HepG2 (cell line): ENCODE measurements around the gene MYCBP2. TPM values are rescaled to one million over a fixed set of nuclear protein-coding genes. Genes with fewer than 3 reads are reported as not detected.

Experiments
- ATAC-seq: fragments of 200-7000 bp; cut with Tn5 transposase; 3 replicates; pipeline ENCODE4 v1.9.1; 2020; ENCODE audit warnings: mild to moderate bottlenecking, moderate library complexity
- BruUV-seq: library from RNA; stranded (reverse); fragments of 400-500 nt; replicated peaks from 2 replicates; lab custom pipeline; 2021; lab: Mats Ljungman, UMichigan
- CTCF ChIA-PET: fragments of 300-600 bp; formaldehyde crosslinking; extraction: SDS; loops from one replicate; lab custom pipeline; 2021; ENCODE audit warnings: low total read pairs, inconsistent platforms, low intra/inter-chr PET ratio; lab: Yijun Ruan, JAX
- POLR2A ChIA-PET: fragments of 350-600 bp; sonication (Branson Sonifier 250); formaldehyde crosslinking; loops from one replicate; lab custom pipeline; 2020; ENCODE audit warnings: antibody characterized with exemption, inconsistent platforms; lab: Yijun Ruan, JAX
- DNase-seq: peaks from one replicate; pipeline ENCODE4 v3.0.0-alpha.2; 2015; ENCODE audit warnings: low spot score
- FAIRE-seq: peaks from 3 replicates; lab custom pipeline; 2011; peaks lifted over from hg19 to GRCh38; lab: Jason Lieb, UNC
- H2AFZ ChIP-seq: one replicate; pipeline ENCODE4 v1.6.1; 2011; ENCODE audit warnings: low read length, inconsistent platforms
- H3K27ac ChIP-seq: fragments of 300-600 bp; 3 replicates; pipeline ENCODE4 v1.8.0; 2011; ENCODE audit warnings: mixed run types, mild to moderate bottlenecking, mixed read lengths, low read length, inconsistent platforms; ENCODE audit not compliant: insufficient read depth; ENCODE audit errors: extremely low read length
- H3K27me3 ChIP-seq, 2 experiments: fragments of 200-600 bp in 1 of 2; 2 replicates in 1 of 2; 3 replicates in 1 of 2; pipeline versions ENCODE4 v1.6.0 to v1.8.0; 2011; ENCODE audit warnings: low read length in 2 of 2, mild to moderate bottlenecking in 2 of 2, moderate library complexity in 2 of 2, inconsistent platforms in 1 of 2; ENCODE audit not compliant: insufficient read depth in 2 of 2, control insufficient read depth in 1 of 2
- H3K36me3 ChIP-seq, 2 experiments: fragments of 200-600 bp in 1 of 2; replicated peaks in 1 of 2; 2 replicates in 1 of 2; 3 replicates in 1 of 2; pipeline versions ENCODE4 v1.5.1 to v1.8.0; 2011; ENCODE audit warnings: low read length in 2 of 2, inconsistent platforms in 1 of 2; ENCODE audit not compliant: insufficient read depth in 2 of 2, control insufficient read depth in 1 of 2
- H3K4me1 ChIP-seq: 2 replicates; pipeline ENCODE4 v1.5.1; 2012; ENCODE audit warnings: low read length, inconsistent platforms; ENCODE audit not compliant: insufficient read depth
- H3K4me2 ChIP-seq: 2 replicates; pipeline ENCODE4 v1.6.0; 2011; ENCODE audit warnings: low read depth, low read length, inconsistent platforms
- H3K4me3 ChIP-seq, 3 experiments: fragments of 200-600 bp in 1 of 3; sonication (generic), shearing (Covaris generic) in 1 of 3; replicated peaks in 1 of 3; 2 replicates each; pipeline ENCODE4 v1.5.1; 2011 to 2016; ENCODE audit warnings: low read length in 3 of 3, inconsistent platforms in 2 of 3, low read depth in 2 of 3, mild to moderate bottlenecking in 2 of 3, control low read depth in 1 of 3, mixed read lengths in 1 of 3; ENCODE audit not compliant: insufficient read depth in 1 of 3
- H3K79me2 ChIP-seq: one replicate; pipeline ENCODE4 v1.6.1; 2011; ENCODE audit warnings: low read length, inconsistent platforms; ENCODE audit not compliant: insufficient read depth
- H3K9ac ChIP-seq: 2 replicates; pipeline ENCODE4 v1.6.0; 2011; ENCODE audit warnings: mild to moderate bottlenecking, low read depth, low read length, inconsistent platforms; ENCODE audit not compliant: insufficient read depth
- H3K9me3 ChIP-seq: 2 replicates; pipeline ENCODE4 v1.5.1; 2012; ENCODE audit warnings: mild to moderate bottlenecking, low read length
- H4K20me1 ChIP-seq: 2 replicates; pipeline ENCODE4 v1.6.0; 2011; ENCODE audit warnings: inconsistent platforms, mild to moderate bottlenecking, low read length, moderate library complexity; ENCODE audit not compliant: insufficient read depth
- FOXM1 ChIP-seq: sonication (generic); formaldehyde crosslinking; IDR thresholded peaks from 2 replicates; pipeline ENCODE4 v1.5.0; 2020; ENCODE audit warnings: missing genetic modification reagents
- MED8 ChIP-seq: sonication (generic); formaldehyde crosslinking; IDR thresholded peaks from 2 replicates; pipeline ENCODE4 v1.8.1; 2023; ENCODE audit warnings: mild to moderate bottlenecking, missing genetic modification reagents; ENCODE audit not compliant: insufficient replicate concordance
- PHB2 ChIP-seq: fragments of 450-650 bp; IDR thresholded peaks from 2 replicates; pipeline ENCODE4 v1.6.1; 2018; ENCODE audit not compliant: partially characterized antibody
- ZBTB20 ChIP-seq: sonication (generic); formaldehyde crosslinking; IDR thresholded peaks from 2 replicates; pipeline ENCODE4 v1.8.1; 2023; ENCODE audit warnings: missing genetic modification reagents, low read depth, mild to moderate bottlenecking, borderline replicate concordance
- ZNF441 ChIP-seq: sonication (generic); formaldehyde crosslinking; IDR thresholded peaks from 2 replicates; pipeline ENCODE4 v1.7.0; 2021; ENCODE audit warnings: missing genetic modification reagents, borderline replicate concordance
- in situ Hi-C: cut with HindIII; loops from 2 replicates; pipeline ENCODE4 v1.10.0; 2017; ENCODE audit warnings: low pct_unique_long_range_greater_than_20kb; ENCODE audit not compliant: extremely low pct_ligation_motif_present
- intact Hi-C: fragments of 100-400 bp; cut with micrococcal nuclease; formaldehyde crosslinking; loops from one replicate; pipeline ENCODE4 v1.10.0; 2022; ENCODE audit not compliant: unreplicated experiment
- polyA plus RNA-seq, 8 experiments: library from polyadenylated mRNA; depleted of rRNA in 3 of 8; stranded (reverse) in 7 of 8; unstranded in 1 of 8; fragments of >200 nt; fragmentation: Illumina TruSeq in 4 of 8; extraction: Trizol in 4 of 8; gene quantifications; 2 replicates each; pipeline versions ENCODE4 v1.2.1 to v1.2.3, GENCODE V29; 2011 to 2016; ENCODE audit warnings: low read depth in 4 of 8, missing spikeins in 1 of 8, mixed read lengths in 1 of 8; ENCODE audit not compliant: insufficient read depth in 1 of 8
- total RNA-seq, 5 experiments: library from RNA; depleted of rRNA; stranded (reverse); fragments of >200 nt; fragmentation: Illumina TruSeq; extraction: Trizol; gene quantifications; 2 replicates each; pipeline ENCODE4 v1.2.3, GENCODE V29; 2016; ENCODE audit warnings: low read depth in 1 of 5
- TF ChIP-seq, protein P1 (sequence below): IDR thresholded peaks from 2 replicates; pipeline ENCODE4 v1.6.1; 2016; ENCODE audit warnings: mild to moderate bottlenecking, missing biosample characterization, missing genetic modification reagents
- TF ChIP-seq, protein P2 (sequence below): IDR thresholded peaks from 2 replicates; pipeline ENCODE4 v1.6.1; 2016; ENCODE audit warnings: missing compliant biosample characterization, missing genetic modification reagents, borderline replicate concordance
- TF ChIP-seq, protein P3 (sequence below): sonication (generic); formaldehyde crosslinking; IDR thresholded peaks from 2 replicates; pipeline ENCODE4 v1.8.1; 2023; ENCODE audit warnings: mild to moderate bottlenecking, moderate library complexity, missing genetic modification reagents
- TF ChIP-seq, protein P4 (sequence below): sonication (generic); formaldehyde crosslinking; IDR thresholded peaks from 2 replicates; pipeline ENCODE4 v1.4.0; 2020; ENCODE audit warnings: mild to moderate bottlenecking, low read depth, missing genetic modification reagents

The MYCBP2 gene
- total and polyA plus RNA-seq, 2 of the 13 experiments (the other 11 are each of a cell fraction or from before 2014, with no cell fraction given), result 16.3 to 35.3 TPM

DNA sequence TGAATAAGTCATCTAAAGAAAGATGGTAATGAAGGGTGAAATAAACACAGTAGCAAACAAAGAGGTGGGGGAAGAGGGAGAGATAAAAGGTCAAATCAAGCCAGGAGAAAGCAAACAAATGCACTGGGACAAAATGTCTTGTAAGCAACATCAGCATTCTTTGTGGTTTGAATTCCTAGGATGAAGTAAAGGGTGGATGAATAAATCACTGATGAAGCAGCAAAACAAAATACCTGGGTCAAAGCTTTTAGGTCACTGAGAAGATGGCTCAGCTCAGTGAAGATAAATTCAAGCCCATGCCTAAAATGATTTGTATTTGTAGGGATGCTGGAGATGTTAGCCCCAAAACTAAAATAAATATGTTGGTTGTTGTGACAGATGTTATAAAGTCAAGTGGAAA lies 213.4 kb downstream of the MYCBP2 start:
- H3K9me3 ChIP-seq, result no peaks in the 10 kb centered on the region
- no peaks in the 10 kb centered on the region for H3K79me2 ChIP-seq
- no peaks in the 10 kb centered on the region for H3K27me3 ChIP-seq
- BruUV-seq, result no TSS peak
- H3K4me3 ChIP-seq, result no peak overlapping the region
- H3K9ac ChIP-seq, result no peak overlapping the region
- ATAC-seq (no peak), FAIRE-seq (no peak), DNase-seq (no peak)
- no peaks in the 10 kb centered on the region for H3K4me1 ChIP-seq
- intact Hi-C loops (no loop called here), in situ Hi-C loops (no loop called here)
- no peak overlapping the region for H2AFZ ChIP-seq
- H3K27ac ChIP-seq, result no peak overlapping the region
- no peak overlapping the region for H3K4me2 ChIP-seq
- H4K20me1 ChIP-seq, result no peaks in the 10 kb centered on the region
- ChIA-PET POLR2A (no interaction called here), CTCF (no interaction called here)
- H3K36me3 ChIP-seq, result peaks cover 0 to 2% of the 10 kb centered on the region in 2 experiments; a peak in 2 of 5 replicates
- TF ChIP-seq, protein P1, sequence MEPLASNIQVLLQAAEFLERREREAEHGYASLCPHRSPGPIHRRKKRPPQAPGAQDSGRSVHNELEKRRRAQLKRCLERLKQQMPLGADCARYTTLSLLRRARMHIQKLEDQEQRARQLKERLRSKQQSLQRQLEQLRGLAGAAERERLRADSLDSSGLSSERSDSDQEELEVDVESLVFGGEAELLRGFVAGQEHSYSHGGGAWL (CRISPR knock-in tag), result no peak
- TF ChIP-seq ZNF441, result no peak
- TF ChIP-seq, protein P2, sequence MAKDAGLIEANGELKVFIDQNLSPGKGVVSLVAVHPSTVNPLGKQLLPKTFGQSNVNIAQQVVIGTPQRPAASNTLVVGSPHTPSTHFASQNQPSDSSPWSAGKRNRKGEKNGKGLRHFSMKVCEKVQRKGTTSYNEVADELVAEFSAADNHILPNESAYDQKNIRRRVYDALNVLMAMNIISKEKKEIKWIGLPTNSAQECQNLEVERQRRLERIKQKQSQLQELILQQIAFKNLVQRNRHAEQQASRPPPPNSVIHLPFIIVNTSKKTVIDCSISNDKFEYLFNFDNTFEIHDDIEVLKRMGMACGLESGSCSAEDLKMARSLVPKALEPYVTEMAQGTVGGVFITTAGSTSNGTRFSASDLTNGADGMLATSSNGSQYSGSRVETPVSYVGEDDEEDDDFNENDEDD (CRISPR knock-in tag), result no peak
- TF ChIP-seq ZBTB20 (CRISPR knock-in tag), result no peak
- TF ChIP-seq, protein P3, sequence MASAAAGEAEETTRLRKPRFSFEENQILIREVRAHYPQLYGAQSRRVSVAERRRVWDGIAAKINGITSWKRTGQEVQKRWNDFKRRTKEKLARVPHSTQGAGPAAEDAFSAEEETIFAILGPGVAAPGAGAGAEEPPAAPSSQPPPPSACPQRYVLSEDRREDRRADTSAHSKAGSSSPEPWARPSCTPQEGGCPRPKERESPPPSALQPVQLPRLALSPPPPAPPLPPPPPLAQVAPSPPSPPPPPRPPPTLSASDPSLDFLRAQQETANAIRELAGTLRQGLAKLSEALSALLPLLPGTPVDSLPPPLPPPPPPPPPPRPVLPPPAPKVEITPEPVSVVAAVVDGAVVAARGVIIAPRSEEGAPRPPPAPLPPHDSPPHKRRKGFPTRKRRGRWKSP, result no peak
- TF ChIP-seq, protein P4, sequence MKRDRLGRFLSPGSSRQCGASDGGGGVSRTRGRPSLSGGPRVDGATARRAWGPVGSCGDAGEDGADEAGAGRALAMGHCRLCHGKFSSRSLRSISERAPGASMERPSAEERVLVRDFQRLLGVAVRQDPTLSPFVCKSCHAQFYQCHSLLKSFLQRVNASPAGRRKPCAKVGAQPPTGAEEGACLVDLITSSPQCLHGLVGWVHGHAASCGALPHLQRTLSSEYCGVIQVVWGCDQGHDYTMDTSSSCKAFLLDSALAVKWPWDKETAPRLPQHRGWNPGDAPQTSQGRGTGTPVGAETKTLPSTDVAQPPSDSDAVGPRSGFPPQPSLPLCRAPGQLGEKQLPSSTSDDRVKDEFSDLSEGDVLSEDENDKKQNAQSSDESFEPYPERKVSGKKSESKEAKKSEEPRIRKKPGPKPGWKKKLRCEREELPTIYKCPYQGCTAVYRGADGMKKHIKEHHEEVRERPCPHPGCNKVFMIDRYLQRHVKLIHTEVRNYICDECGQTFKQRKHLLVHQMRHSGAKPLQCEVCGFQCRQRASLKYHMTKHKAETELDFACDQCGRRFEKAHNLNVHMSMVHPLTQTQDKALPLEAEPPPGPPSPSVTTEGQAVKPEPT, result no peak
- TF ChIP-seq MED8, result no peak
- TF ChIP-seq FOXM1 (CRISPR knock-in tag), result no peak
- TF ChIP-seq PHB2, result no peak
